ENCODE measurements around the gene BNIP1.

DNA sequence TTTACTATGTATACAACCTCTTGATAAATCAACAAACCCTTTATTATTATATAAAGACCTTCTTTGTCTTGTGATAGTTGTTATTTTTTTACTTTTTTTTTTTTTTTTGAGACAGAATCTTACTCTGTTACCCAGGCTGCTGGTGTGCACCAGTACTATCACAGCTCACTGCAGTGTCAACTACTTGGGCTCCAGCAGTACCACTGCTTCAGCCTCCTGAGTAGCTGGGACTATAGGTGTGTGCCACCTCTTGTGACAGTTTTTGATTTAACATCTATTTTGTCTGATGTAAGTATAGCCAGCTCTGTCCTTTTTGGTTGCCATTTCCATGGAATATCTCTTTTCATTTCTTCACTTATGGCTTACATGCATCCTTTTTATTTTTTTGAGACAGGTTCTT, 45.5 kb upstream of the BNIP1 start:
- TF ChIP-seq, protein P1, sequence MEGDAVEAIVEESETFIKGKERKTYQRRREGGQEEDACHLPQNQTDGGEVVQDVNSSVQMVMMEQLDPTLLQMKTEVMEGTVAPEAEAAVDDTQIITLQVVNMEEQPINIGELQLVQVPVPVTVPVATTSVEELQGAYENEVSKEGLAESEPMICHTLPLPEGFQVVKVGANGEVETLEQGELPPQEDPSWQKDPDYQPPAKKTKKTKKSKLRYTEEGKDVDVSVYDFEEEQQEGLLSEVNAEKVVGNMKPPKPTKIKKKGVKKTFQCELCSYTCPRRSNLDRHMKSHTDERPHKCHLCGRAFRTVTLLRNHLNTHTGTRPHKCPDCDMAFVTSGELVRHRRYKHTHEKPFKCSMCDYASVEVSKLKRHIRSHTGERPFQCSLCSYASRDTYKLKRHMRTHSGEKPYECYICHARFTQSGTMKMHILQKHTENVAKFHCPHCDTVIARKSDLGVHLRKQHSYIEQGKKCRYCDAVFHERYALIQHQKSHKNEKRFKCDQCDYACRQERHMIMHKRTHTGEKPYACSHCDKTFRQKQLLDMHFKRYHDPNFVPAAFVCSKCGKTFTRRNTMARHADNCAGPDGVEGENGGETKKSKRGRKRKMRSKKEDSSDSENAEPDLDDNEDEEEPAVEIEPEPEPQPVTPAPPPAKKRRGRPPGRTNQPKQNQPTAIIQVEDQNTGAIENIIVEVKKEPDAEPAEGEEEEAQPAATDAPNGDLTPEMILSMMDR (IDR thresholded peaks at IDR 0.05): no peak
- no peak for TF ChIP-seq POLR2A (IDR thresholded peaks at IDR 0.05)

All from ovary (tissue), 3 donors.